Stimulated activated CD4-positive, alpha-beta T cell treated with anti-CD3 and anti-CD28 coated beads, Interleukin-12 subunit alpha, Interleukin-12 subunit beta, amount 100 ng/mL, for 48 hours (primary cell): ENCODE measurements around the gene SEBOX.

Experiments used
- DNase-seq, 3 donors: peaks; one replicate each; pipeline ENCODE4 v3.0.0-alpha.2; 2020; ENCODE audit warnings: low read depth in 2 of 3, low spot score in 1 of 3

Gene SEBOX

DNA sequence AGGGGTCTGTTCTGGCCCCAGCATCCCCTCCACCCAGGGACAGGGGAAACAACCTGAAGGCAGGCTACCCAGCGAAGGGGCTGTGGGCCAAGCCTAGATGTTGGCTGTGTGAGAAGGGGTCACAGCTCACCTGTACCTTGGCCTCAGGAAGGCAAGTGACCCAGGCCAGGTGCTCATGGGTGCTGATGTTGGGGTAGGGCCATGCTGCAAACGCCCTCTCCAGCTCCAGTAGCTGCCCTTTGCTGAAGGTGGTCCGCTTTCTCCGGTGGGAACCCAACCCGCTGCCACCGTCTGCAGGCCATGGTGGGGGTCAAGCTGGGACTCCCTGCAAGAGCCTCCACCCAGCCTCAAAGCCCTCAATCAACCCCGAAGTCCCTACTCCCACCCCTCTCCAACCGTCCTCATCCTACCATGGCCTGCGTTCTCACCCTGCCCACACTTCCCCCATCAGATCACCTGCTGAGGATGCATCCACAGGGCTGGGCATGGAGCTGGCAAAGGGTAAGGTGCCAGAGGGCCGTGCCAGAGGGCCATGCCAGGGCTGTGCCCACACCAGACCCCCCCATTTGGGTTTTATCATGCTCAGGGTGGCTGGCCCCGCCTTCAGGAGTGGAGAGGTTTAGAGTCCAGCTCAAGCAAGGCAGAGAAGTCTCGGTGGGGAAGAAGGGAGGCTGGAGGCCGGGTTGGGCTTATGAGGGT lies at the start of gene SEBOX:
Gene SEBOX, minus strand, starts transcription at position 535 of the 699 bp plus-strand sequence. Its CDS starts 48 bp downstream, at position 487.
- DNase-seq = no peak

GRCh38 chr17:28413804-28414203 lies 48.8 kb upstream of the SEBOX start:
- no peak for DNase-seq

- no peak for DNase-seq
Measured at GRCh38 chr17:28412099-28412498, 47.1 kb upstream of the SEBOX start.

DNA sequence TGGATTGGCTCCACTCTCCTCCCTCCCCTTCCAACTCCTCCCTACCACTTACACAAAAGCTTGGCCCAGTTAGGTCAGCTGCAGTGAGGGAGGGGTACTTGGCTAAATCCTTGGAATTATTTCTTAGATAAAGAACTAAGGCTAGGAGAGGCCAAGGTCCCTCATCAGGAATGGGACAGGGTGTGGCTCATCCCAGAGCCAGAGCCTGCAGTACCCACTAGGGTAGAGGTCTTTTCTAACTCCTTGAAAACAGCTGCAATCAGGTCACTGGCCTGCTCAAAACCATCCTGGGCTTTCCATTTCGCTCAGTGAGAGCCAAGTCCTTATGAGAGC lies 42.9 kb upstream of the SEBOX start:
- DNase-seq = no peak

- DNase-seq = no peak
Measured at GRCh38 chr17:28407130-28407973, 42.4 kb upstream of the SEBOX start.

DNA sequence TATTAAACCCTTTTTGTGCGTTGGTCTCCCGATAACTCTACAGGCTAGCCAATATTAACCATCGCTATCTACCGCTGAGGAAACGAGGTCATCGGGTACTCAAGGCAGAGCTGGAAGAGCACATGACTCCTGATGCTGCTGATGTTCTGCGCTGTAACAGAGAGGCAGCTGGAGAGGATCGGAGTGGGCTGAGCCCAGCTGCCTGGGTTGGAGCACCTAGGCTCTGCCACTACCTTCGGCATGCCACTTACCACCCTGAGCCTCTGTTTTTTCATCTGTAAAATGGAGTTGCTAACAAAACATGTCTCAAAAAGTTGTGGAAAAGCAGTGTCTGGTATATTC lies 41.4 kb upstream of the SEBOX start:
- no peak for DNase-seq

DNA sequence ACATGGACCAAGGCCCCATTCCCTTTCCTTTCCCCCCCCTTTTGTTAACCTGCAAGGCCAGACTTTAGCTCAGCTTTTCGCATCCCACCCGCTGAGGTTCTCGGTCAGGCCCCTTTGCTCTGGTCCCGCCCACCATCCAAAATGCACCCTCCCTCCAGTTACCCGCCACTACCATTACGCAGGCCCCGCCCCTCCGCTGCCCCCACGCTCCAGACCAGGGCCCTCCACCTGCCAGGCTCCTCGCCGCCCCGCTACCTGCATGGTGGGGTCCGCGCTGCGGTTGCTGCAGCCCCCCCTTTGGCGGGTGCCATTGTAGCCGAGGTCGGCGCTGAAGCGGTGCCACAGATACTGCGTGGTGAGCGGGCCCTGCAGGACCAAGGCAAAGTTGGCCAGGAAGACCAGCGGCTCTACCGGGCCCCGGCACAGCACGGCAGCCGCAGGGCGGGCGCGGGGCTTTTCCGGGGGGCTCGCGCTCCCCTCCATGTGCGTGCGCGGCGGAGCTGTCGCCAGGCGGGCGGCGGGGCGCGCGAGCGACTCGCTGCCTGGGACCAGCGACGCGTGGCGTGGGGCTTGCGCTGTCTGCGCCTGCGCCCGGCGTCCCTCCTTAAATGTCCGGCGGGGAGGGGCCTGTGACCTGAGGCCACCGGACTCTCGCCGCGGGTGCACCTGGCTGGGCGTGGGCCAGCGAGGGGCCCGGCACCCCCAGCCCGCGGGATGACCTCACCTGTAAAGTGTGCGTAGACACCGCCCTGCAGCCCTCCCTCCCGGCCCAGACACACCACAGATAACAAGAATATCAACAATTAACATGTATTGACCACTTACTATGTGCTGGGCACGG lies 40.9 kb upstream of the SEBOX start, which contains the start of gene SLC46A1:
Gene SLC46A1, minus strand, starts transcription at position 581 of the 841 bp plus-strand sequence. Its CDS starts 98 bp downstream, at position 483.
- peak in 2 of 3 donors; percentile 55 to 56 for DNase-seq

DNA sequence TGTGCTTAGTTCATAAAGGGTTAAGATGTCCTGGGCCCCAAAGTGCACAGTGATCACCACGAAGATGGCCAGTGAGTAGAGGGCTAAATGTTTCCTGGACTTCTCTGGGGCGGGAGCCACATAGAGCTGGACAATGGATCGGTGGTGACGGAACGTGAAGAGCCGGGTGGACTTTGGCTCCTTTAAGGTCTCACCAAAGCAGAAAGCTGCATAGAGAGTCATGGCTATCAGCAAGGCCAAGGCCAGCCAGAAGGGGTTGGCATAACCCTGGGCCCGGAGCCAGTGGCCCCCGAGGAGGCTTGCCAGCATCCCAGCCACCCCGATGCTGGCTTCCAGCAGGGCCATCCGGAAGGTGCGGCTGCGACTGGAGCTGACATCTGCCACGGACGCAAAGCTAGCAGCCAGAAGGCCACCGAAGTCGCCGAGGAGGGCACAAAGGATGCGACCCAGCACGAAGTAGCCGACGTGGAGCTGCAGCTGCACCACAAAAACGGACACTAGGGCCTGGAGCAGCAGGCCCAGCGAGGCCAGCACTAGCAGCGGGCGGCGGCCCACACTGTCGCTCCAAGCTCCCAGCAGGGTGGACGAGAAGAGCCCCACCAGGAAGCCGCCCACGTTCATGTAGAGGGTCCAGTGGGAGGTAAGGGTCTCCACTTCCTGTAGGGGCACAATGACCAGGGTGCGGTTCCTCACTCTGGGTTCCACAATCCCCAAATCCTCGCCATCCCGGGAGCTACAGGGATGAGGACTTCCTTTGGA lies 40.0 kb upstream of the SEBOX start:
- no peak for DNase-seq

GRCh38 chr17:28404461-28404811 lies 39.4 kb upstream of the SEBOX start:
- DNase-seq = no peak

DNA sequence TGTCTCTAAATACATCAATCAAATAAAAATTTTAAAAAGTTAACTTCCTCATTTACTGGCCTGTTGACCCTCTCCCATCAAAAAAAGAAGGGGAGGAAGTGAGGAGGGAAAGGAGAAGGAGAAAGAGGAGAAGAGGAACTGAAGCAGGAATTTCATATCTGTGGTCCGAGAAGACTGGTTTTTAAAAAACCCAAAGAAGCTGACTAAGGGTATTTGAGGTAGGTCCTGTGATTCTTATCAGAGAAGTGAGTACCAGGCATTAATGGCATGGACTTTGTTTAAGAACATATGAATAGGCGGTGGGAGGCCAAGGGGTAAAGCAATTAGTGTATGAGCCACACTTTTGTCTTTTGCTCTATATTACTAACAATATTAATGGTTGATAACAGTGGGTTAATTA lies 39.0 kb upstream of the SEBOX start:
- no peak for DNase-seq

- DNase-seq = no peak
Measured at GRCh38 chr17:28402844-28403243, 37.8 kb upstream of the SEBOX start.

DNA sequence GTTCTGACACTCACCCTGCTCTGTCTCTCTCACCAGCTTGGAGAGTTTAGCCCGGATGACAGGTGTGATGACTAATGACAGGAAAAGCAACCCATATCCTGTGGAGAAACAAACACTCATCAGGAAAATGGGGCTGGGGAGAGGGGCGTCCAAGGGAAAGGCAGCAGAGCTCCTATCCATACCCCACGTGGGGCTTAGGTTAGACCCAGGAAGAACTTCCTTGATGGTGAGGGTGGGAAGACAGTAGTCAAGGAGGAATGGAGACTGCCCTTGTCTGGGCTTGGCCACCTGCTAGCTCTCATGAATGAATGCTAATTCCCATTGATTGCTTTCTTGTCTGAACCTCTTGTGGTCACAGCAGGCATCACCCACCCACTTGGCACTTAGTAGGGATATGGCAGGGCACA lies 37.2 kb upstream of the SEBOX start:
- no peak for DNase-seq

DNA sequence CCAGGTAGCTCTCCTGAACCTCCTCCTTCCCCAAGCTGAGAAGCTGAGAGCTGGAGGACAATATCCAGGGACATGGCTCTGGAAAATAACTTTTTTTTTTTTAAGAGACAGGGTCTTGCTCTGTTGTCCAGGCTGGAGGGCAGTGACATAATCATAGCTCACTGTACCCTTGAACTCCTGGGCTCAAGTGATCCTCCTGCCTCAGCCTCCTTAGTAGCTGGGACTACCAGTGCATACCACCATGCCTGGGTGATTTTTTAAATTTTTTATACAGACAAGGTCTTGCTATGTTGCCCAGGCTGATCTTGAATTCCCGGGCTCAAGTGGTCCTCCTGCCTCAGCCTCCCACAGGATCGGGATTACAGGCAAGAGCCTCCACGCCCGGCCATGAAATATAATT lies 34.8 kb upstream of the SEBOX start:
- no peak for DNase-seq

- no peak for DNase-seq
Measured at GRCh38 chr17:28398280-28398981, 33.4 kb upstream of the SEBOX start.

DNA sequence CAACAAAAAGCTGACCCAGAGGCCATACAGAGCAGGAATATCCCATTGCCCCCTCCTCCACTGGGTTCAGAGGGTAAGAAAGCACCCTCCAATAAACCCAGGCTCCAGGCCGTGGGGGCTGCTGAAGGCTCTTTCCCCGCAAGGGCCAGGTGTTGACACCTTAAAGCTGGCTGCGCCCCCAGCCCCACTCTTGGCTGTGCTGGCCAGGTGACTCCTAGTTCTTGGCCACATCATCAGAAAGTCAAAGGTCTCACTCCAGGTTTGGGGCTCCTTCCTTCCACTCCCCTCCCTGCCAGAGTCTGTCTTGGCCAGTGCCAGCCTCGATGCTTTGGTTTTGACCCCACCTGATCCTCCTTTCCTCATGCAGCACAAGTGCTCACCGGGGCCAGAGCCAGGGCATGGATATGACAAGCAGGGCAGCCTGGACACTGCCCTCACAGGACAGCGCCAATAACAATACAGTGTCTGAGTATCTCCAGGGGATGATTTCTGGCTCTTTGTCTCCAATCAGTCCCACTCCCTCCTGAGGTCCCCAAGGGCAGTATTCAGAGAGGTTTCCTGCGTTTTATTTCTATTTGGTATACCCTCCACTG lies 32.8 kb upstream of the SEBOX start:
- no peak for DNase-seq

DNA sequence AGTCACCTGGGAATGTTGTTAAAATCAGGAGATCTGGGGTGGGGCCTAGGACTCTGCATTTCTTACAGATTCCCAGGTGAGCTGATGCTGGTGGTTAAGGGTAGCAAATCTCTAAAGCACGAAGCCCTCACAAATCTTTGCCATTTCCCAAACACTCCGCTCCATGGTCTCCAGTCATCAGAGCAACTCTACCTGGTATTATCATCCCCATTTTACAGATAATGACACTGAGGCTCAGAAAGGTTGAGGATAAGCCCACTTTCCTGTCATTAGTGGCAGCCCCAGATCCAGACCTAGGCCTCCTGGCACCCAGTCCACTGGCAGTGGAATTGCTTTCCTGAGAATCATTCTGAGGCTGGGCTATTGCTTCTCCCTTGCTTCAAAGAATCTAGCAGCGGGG lies 32.3 kb upstream of the SEBOX start:
- no peak for DNase-seq

DNA sequence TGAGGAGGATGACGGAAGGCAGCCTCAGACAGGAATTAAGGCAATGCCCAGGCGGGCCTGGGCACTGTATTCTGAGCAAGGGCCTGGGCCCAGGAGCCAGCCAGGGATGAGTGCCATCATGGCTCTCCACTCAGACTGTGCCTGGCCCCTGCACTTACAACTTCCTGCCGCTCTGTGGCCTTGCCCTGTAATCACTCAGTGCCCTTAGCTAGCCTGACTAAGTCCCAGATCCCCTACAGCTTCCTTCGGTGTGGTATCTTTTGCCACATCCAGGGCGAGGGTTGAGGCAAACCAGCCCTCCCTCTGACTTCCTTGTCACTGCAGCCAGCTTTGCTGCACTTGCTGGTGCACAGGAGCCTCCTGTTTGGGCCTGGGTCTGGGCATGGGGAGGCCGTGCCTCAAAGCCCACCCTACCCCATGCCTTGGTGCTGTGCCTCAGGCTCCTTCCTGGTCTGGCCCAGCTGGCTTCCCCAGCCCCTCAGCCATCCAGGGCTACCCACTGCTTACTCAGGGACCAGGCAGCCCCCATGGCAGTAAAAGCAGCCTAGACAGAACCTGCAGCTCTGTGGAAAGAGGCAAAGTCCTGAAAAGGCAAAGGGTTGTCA lies 31.7 kb upstream of the SEBOX start:
- no peak for DNase-seq

DNA sequence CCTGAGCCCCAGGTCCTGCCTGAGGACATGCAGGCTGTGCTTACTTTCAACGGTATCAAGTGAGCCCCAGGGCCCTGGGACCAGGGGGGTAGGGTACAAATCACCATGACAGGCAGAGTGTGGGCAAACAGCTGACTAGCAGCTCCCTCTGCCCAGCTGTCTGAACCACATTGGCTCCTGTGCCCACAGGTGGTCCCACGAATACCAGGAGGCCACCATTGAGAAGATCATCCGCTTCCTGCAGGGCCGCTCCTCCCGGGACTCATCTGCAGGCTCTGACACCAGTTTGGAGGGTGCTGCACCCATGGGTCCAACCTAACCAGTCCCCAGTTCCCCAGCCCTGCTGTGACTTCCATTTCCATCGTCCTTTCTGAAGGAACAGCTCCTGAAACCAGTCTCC lies 31.0 kb upstream of the SEBOX start:
- DNase-seq = no peak

DNA sequence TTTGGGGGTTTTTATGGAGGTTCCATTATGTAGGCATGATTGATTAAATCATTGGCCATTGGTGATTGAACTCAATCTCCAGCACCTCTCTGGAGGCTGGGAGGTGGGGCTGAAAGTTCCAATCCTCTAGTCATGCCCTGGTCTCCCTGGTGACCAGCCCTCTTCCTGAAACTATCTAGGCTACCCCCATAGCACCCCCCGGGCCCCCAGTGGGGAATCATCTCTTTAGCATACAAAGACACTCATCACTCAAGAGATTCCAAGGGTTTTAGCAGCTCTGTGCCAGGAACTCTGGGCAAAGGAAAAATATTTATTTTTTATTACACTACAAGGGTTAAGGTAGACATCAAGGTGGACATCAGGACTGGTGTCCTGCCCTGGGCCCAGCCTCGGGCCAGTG lies 30.4 kb upstream of the SEBOX start:
- DNase-seq = no peak
